SK-N-SH (cell line): ENCODE results near the gene SDSL. TPM values are rescaled to one million over a fixed set of nuclear protein-coding genes. Genes with fewer than 3 reads are reported as not detected.

Experiments used
- CTCF ChIA-PET: fragments of 300-600, 350-600 bp; formaldehyde crosslinking; extraction: SDS; loops from one replicate; lab custom pipeline; 2021; lab: Yijun Ruan, JAX
- POLR2A ChIA-PET: fragments of 350-600 bp; sonication (Branson Sonifier 250); formaldehyde crosslinking; extraction: SDS; loops from one replicate; lab custom pipeline; 2020; ENCODE audit warnings: antibody characterized with exemption, inconsistent platforms; lab: Yijun Ruan, JAX
- DNase-seq: peaks from one replicate; pipeline ENCODE4 v3.0.0; 2012
- H2AFZ ChIP-seq: fragments of 200-600 bp; sonication (generic); 2 replicates; pipeline ENCODE4 v1.8.1; 2016; ENCODE audit warnings: antibody characterized with exemption, mild to moderate bottlenecking, low read depth
- H3F3A ChIP-seq: fragments of 200-600 bp; sonication (generic); replicated peaks from 2 replicates; pipeline ENCODE3; 2016; ENCODE audit warnings: antibody characterized with exemption, mild to moderate bottlenecking; ENCODE audit not compliant: insufficient read depth
- H3K27ac ChIP-seq, 2 experiments: fragments of 200-500 bp in 1 of 2; fragments of 200-600 bp in 1 of 2; sonication (Bioruptor generic) in 1 of 2; sonication (generic), shearing (Covaris generic) in 1 of 2; 2 replicates each; pipeline versions ENCODE4 v1.5.1 to v1.6.1; 2014 to 2016; ENCODE audit warnings: low read depth in 2 of 2, inconsistent platforms in 1 of 2, low read length in 1 of 2, mild to moderate bottlenecking in 1 of 2, mixed read lengths in 1 of 2
- H3K27me3 ChIP-seq: fragments of 200-600 bp; sonication (generic), shearing (Covaris generic); 2 replicates; pipeline ENCODE4 v1.6.1; 2016; ENCODE audit warnings: mixed run types; ENCODE audit not compliant: insufficient read depth
- H3K36me3 ChIP-seq, 2 experiments: fragments of 200-500 bp in 1 of 2; fragments of 200-600 bp in 1 of 2; sonication (Bioruptor generic) in 1 of 2; sonication (generic) in 1 of 2; replicated peaks in 1 of 2; 2 replicates each; pipeline versions ENCODE3 to v1.5.1; 2014 to 2016; ENCODE audit warnings: low read length in 1 of 2, mild to moderate bottlenecking in 1 of 2; ENCODE audit not compliant: insufficient read depth in 2 of 2, control insufficient read depth in 1 of 2
- H3K4me1 ChIP-seq, 2 experiments: fragments of 200-500 bp in 1 of 2; fragments of 200-600 bp in 1 of 2; sonication (Bioruptor generic) in 1 of 2; sonication (generic), shearing (Covaris generic) in 1 of 2; 2 replicates each; pipeline versions ENCODE4 v1.5.1 to v1.6.1; 2014 to 2016; ENCODE audit warnings: low read depth in 1 of 2, low read length in 1 of 2, mixed run types in 1 of 2; ENCODE audit not compliant: insufficient read depth in 2 of 2, control insufficient read depth in 1 of 2
- H3K4me2 ChIP-seq: fragments of 200-600 bp; sonication (generic), shearing (Covaris generic); 2 replicates; pipeline ENCODE4 v1.6.1; 2017; ENCODE audit warnings: mixed run types
- H3K4me3 ChIP-seq, 2 experiments: fragments of 200-500 bp in 1 of 2; fragments of 200-600 bp in 1 of 2; sonication (Bioruptor generic) in 1 of 2; sonication (generic), shearing (Covaris generic) in 1 of 2; 2 replicates each; pipeline versions ENCODE4 v1.5.1 to v1.8.1; 2014 to 2016; ENCODE audit warnings: low read depth in 2 of 2, inconsistent platforms in 1 of 2, low read length in 1 of 2, mild to moderate bottlenecking in 1 of 2, mixed read lengths in 1 of 2, moderate library complexity in 1 of 2
- H3K79me2 ChIP-seq: fragments of 200-600 bp; sonication (generic); 2 replicates; pipeline ENCODE4 v1.8.1; 2017; ENCODE audit warnings: mild to moderate bottlenecking; ENCODE audit not compliant: insufficient read depth
- H3K9ac ChIP-seq: fragments of 200-600 bp; sonication (generic); 2 replicates; pipeline ENCODE4 v1.6.1; 2017; ENCODE audit warnings: mixed run types
- H3K9me2 ChIP-seq: fragments of 200-600 bp; sonication (generic); 2 replicates; pipeline ENCODE4 v1.6.1; 2017; ENCODE audit warnings: mixed run types
- H3K9me3 ChIP-seq: fragments of 200-600 bp; sonication (generic); 2 replicates; pipeline ENCODE4 v1.6.1; 2017; ENCODE audit warnings: mixed run types, mild to moderate bottlenecking, moderate library complexity
- H4K20me1 ChIP-seq: fragments of 200-600 bp; sonication (generic); 2 replicates; pipeline ENCODE4 v1.6.1; 2017; ENCODE audit warnings: mild to moderate bottlenecking, mixed run types; ENCODE audit not compliant: insufficient read depth
- CHD2 ChIP-seq: fragments of 150-350 bp; IDR thresholded peaks from 2 replicates; pipeline ENCODE4 v1.6.1; 2018; ENCODE audit warnings: low read length; ENCODE audit not compliant: partially characterized antibody
- ELF1 ChIP-seq: IDR thresholded peaks from 2 replicates; pipeline ENCODE4 v1.4.0; 2012
- EP300 ChIP-seq, 2 experiments: IDR thresholded peaks; 2 replicates each; pipeline versions ENCODE4 v1.4.0 to v1.6.1; 2012; ENCODE audit warnings: borderline replicate concordance in 1 of 2, low read depth in 1 of 2, low read length in 1 of 2
- EZH2phosphoT487 ChIP-seq: fragments of 200-600 bp; sonication (generic); IDR thresholded peaks from 2 replicates; pipeline ENCODE4 v1.6.1; 2017; ENCODE audit warnings: low read depth, mixed run types, mild to moderate bottlenecking, antibody characterized with exemption, moderate library complexity, borderline replicate concordance
- FOSL2 ChIP-seq: IDR thresholded peaks from 2 replicates; pipeline ENCODE4 v1.4.0; 2012; ENCODE audit warnings: low read depth, mild to moderate bottlenecking, moderate library complexity, borderline replicate concordance
- FOXJ3 ChIP-seq: sonication (generic); formaldehyde crosslinking; IDR thresholded peaks from 2 replicates; pipeline ENCODE4 v1.5.1; 2020; ENCODE audit warnings: mild to moderate bottlenecking, missing genetic modification reagents
- GATA2 ChIP-seq: sonication (generic); formaldehyde crosslinking; IDR thresholded peaks from 2 replicates; pipeline ENCODE4 v1.5.0; 2020; ENCODE audit warnings: mild to moderate bottlenecking, missing genetic modification reagents
- MEF2A ChIP-seq: IDR thresholded peaks from 2 replicates; pipeline ENCODE4 v1.4.0; 2012; ENCODE audit warnings: low read depth, borderline replicate concordance
- MXI1 ChIP-seq: IDR thresholded peaks from 2 replicates; pipeline ENCODE4 v1.6.1; 2012; ENCODE audit warnings: mild to moderate bottlenecking, low read depth, low read length, improper control_type of control experiment
- NRF1 ChIP-seq: IDR thresholded peaks from 2 replicates; pipeline ENCODE4 v1.6.1; 2012; ENCODE audit warnings: low read depth, mild to moderate bottlenecking, low read length
- POLR2AphosphoS5 ChIP-seq: IDR thresholded peaks from 2 replicates; pipeline ENCODE4 v1.6.1; 2012; ENCODE audit warnings: low read depth, low read length
- RCOR1 ChIP-seq: fragments of 150-350 bp; IDR thresholded peaks from 2 replicates; pipeline ENCODE4 v1.6.1; 2017; ENCODE audit warnings: antibody characterized with exemption, low read length
- REST ChIP-seq: IDR thresholded peaks from 2 replicates; pipeline ENCODE4 v1.6.1; 2012; ENCODE audit warnings: mild to moderate bottlenecking, low read depth, low read length, moderate library complexity
- RXRA ChIP-seq: IDR thresholded peaks from 2 replicates; pipeline ENCODE4 v1.4.0; 2012; ENCODE audit warnings: low read depth, mild to moderate bottlenecking, borderline replicate concordance
- SIN3A ChIP-seq: IDR thresholded peaks from 2 replicates; pipeline ENCODE4 v1.6.1; 2012; ENCODE audit warnings: low read depth, mild to moderate bottlenecking, low read length, moderate library complexity, borderline replicate concordance
- TAF1 ChIP-seq: IDR thresholded peaks from 2 replicates; pipeline ENCODE4 v1.6.1; 2012; ENCODE audit warnings: low read depth, mild to moderate bottlenecking, low read length, moderate library complexity, borderline replicate concordance
- TCF12 ChIP-seq: IDR thresholded peaks from 2 replicates; pipeline ENCODE4 v1.4.0; 2012
- USF1 ChIP-seq: IDR thresholded peaks from 2 replicates; pipeline ENCODE4 v1.4.0; 2012; ENCODE audit warnings: low read depth, borderline replicate concordance
- YY1 ChIP-seq: IDR thresholded peaks from 2 replicates; pipeline ENCODE4 v1.4.0; 2012; ENCODE audit warnings: low read depth, mild to moderate bottlenecking
- WGBS: methylation state at CpG from one replicate; pipeline ENCODE4 v1.1.6; 2017; ENCODE audit warnings: low lambda C conversion rate; 5-methylcytosine and 5-hydroxymethylcytosine counted together
- polyA plus RNA-seq, 3 experiments: library from polyadenylated mRNA; depleted of rRNA; stranded (reverse); fragments of >200 nt; gene quantifications; 2 replicates each; pipeline ENCODE4 v1.2.3, GENCODE V29; 2012
- TF ChIP-seq, protein P1 (sequence below): IDR thresholded peaks from 2 replicates; pipeline ENCODE4 v1.4.0; 2012; ENCODE audit warnings: low read depth, borderline replicate concordance
- TF ChIP-seq, protein P2 (sequence below): fragments of 150-350 bp; IDR thresholded peaks from 2 replicates; pipeline ENCODE4 v1.6.1; 2016; ENCODE audit warnings: mild to moderate bottlenecking, low read depth, low read length

The SDSL gene
- polyA plus RNA-seq, 1 of the 3 experiments (the other 2 are of a cell fraction), result 33.7 TPM

DNA sequence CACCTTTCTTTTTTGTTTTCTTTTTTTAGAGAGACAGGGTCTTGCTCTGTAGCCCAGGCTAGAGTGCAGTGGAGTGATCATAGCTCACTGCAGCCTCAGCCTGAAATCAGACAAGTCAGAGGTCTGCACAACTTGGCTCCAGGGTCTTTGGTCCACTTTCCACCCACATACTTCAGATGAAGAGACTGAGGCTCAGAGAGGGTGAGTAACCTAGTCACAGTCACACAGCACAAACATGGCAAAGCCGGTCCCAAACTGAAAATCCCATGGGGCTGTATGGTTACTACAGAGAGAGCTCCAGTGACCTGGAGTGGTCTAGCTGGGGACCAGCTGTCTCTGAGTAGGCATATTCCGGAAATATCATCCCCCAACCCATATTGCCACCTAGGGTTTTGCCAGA is 30.3 kb downstream of the SDSL start (continued):
- TF ChIP-seq MXI1, result no peak
- no peak for TF ChIP-seq RCOR1
- no peak for TF ChIP-seq YY1
- TF ChIP-seq SIN3A, result no peak
- TF ChIP-seq EZH2phosphoT487, result no peak
- no peak for TF ChIP-seq FOXJ3 (CRISPR knock-in tag)
- no peak for TF ChIP-seq POLR2AphosphoS5
- no peak for TF ChIP-seq USF1

GRCh38 chr12:113453330-113453729 is 31.1 kb downstream of the SDSL start:
- ChIA-PET CTCF (interaction anchor here (1.0 to 2.3 kb wide), 4 partner anchors 9 to 459 kb away, joined by 3 to 21 read pairs (median 7); no protein-coding TSS in a partner anchor), POLR2A (no interaction called here)
- Histone ChIP-seq H3K4me2 (no peak overlapping the region), H3K27ac (no peak overlapping the region)
- TF ChIP-seq GATA2 (CRISPR knock-in tag), result no peak
- TF ChIP-seq TAF1, result no peak
- no peak for TF ChIP-seq TCF12
- TF ChIP-seq FOXJ3 (CRISPR knock-in tag), result no peak
- no peak for TF ChIP-seq SIN3A
- no peak for TF ChIP-seq EP300 (IDR thresholded peaks at IDR 0.05; ENCODE audit: borderline replicate concordance in 1 of 2, low read depth in 1 of 2, low read length in 1 of 2)
- no peak for TF ChIP-seq REST
- no peak for TF ChIP-seq CHD2
- no peak for TF ChIP-seq MXI1
- TF ChIP-seq NRF1, result no peak
- TF ChIP-seq MEF2A, result no peak
- TF ChIP-seq, protein P1, sequence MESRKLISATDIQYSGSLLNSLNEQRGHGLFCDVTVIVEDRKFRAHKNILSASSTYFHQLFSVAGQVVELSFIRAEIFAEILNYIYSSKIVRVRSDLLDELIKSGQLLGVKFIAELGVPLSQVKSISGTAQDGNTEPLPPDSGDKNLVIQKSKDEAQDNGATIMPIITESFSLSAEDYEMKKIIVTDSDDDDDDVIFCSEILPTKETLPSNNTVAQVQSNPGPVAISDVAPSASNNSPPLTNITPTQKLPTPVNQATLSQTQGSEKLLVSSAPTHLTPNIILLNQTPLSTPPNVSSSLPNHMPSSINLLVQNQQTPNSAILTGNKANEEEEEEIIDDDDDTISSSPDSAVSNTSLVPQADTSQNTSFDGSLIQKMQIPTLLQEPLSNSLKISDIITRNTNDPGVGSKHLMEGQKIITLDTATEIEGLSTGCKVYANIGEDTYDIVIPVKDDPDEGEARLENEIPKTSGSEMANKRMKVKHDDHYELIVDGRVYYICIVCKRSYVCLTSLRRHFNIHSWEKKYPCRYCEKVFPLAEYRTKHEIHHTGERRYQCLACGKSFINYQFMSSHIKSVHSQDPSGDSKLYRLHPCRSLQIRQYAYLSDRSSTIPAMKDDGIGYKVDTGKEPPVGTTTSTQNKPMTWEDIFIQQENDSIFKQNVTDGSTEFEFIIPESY, result no peak
- no peak for TF ChIP-seq YY1
- TF ChIP-seq, protein P2, sequence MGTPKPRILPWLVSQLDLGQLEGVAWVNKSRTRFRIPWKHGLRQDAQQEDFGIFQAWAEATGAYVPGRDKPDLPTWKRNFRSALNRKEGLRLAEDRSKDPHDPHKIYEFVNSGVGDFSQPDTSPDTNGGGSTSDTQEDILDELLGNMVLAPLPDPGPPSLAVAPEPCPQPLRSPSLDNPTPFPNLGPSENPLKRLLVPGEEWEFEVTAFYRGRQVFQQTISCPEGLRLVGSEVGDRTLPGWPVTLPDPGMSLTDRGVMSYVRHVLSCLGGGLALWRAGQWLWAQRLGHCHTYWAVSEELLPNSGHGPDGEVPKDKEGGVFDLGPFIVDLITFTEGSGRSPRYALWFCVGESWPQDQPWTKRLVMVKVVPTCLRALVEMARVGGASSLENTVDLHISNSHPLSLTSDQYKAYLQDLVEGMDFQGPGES, result no peak
- no peak for TF ChIP-seq RXRA
- no peak for TF ChIP-seq EZH2phosphoT487
- no peak for TF ChIP-seq ELF1
- TF ChIP-seq FOSL2, result no peak
- TF ChIP-seq, all 33 proteins: peak for 0
- H3K9ac ChIP-seq, result no peak overlapping the region
- no peaks in the 10 kb centered on the region for H3K9me2 ChIP-seq
- H3K9me3 ChIP-seq, result no peaks in the 10 kb centered on the region
- no peak overlapping the region for H2AFZ ChIP-seq
- H3K4me3 ChIP-seq, result no peak overlapping the region
- H3K79me2 ChIP-seq, result no peaks in the 10 kb centered on the region
- no peaks in the 10 kb centered on the region for H3K36me3 ChIP-seq
- WGBS, result 7% methylated on average over 6 of the region's 6 CpGs
- peaks cover 19% of the 10 kb centered on the region; the same call in 1 of the 2 replicates for H3K27me3 ChIP-seq
- H4K20me1 ChIP-seq, result no peaks in the 10 kb centered on the region
- no peaks in the 10 kb centered on the region for H3F3A ChIP-seq
- H3K4me1 ChIP-seq, result no peaks in the 10 kb centered on the region; a peak in 1 of 4 replicates
- DNase-seq, result no peak
